ENCODE measurements around the gene WDR27.

DNA sequence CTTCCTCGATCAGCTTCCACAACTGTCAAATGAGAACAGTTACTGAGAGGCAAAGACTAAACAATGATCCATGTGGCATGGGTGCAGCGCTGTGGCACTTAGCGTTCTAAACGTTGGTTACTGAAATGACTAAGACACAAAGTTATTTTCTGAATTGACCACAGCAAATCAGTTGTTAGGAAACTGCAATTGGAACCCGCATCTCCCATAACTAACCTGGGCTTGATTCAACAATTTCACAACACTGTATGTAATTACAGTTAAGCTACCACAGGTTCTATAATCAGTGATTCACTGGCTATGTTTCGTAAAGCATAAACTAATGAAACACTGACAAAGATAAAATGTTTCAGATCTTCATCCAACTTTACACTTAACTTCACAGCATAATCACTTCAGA, 12.5 kb downstream of the WDR27 start:
- TF ChIP-seq, protein P1, sequence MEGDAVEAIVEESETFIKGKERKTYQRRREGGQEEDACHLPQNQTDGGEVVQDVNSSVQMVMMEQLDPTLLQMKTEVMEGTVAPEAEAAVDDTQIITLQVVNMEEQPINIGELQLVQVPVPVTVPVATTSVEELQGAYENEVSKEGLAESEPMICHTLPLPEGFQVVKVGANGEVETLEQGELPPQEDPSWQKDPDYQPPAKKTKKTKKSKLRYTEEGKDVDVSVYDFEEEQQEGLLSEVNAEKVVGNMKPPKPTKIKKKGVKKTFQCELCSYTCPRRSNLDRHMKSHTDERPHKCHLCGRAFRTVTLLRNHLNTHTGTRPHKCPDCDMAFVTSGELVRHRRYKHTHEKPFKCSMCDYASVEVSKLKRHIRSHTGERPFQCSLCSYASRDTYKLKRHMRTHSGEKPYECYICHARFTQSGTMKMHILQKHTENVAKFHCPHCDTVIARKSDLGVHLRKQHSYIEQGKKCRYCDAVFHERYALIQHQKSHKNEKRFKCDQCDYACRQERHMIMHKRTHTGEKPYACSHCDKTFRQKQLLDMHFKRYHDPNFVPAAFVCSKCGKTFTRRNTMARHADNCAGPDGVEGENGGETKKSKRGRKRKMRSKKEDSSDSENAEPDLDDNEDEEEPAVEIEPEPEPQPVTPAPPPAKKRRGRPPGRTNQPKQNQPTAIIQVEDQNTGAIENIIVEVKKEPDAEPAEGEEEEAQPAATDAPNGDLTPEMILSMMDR (IDR thresholded peaks at IDR 0.05; ENCODE audit: poor library complexity, severe bottlenecking) = no peak
- TF ChIP-seq POLR2AphosphoS5 (IDR thresholded peaks at IDR 0.05) (no peak), EZH2 (IDR thresholded peaks at IDR 0.05; ENCODE audit: borderline replicate concordance, insufficient read depth, low read length, poor library complexity, severe bottlenecking) (no peak), SMC3 (conservative IDR thresholded peaks at IDR 0.05; ENCODE audit: poor library complexity) (no peak), EP300 (conservative IDR thresholded peaks at IDR 0.05; ENCODE audit: poor library complexity, severe bottlenecking) (no peak), TAF1 (IDR thresholded peaks at IDR 0.05; ENCODE audit: low read depth) (no peak)

All from neural cell (in vitro differentiated cells).